Myocyte (in vitro differentiated cells): ENCODE results near the gene SYK. TPM values are rescaled to one million over a fixed set of nuclear protein-coding genes. Genes with fewer than 3 reads are reported as not detected.
"Not testable (repeated sequence)": the region's sequence is repeated elsewhere in the genome, so short reads cannot be mapped to it uniquely, and the experiment has no call there.

ENCODE experiments used
- DNase-seq: peaks from one replicate; pipeline ENCODE4 v3.0.0-alpha.2; 2012; ENCODE audit warnings: low read depth
- total RNA-seq: library from RNA; depleted of rRNA; stranded (reverse); fragments of >200 nt; gene quantifications from 2 replicates; pipeline ENCODE4 v1.2.3, GENCODE V29; 2014

SYK gene
- total RNA-seq, 1 donor from 2014 or later: not detected

DNA sequence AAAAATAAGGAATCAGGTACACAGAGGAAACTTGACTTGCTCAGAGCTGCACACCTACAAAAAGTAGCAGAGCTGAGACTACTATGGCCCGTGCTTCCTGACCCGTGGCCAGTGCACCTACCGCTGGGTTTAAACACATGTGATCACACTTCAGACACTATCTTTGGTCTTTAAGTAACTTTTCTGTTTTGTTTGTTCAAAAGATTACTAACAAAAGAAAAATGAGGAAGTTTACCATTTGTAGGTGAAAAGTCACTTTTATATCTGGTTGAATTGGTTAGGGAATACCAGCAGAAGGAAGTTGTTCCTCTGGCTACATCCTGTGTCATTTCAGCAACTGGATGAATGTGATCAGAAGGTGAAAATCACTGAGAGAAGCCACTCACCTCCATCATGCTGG lies 6.5 kb upstream of the SYK start:
- DNase-seq: no peak

GRCh38 chr9:90795871-90796317 lies 5.7 kb upstream of the SYK start:
- DNase-seq: no peak

DNA sequence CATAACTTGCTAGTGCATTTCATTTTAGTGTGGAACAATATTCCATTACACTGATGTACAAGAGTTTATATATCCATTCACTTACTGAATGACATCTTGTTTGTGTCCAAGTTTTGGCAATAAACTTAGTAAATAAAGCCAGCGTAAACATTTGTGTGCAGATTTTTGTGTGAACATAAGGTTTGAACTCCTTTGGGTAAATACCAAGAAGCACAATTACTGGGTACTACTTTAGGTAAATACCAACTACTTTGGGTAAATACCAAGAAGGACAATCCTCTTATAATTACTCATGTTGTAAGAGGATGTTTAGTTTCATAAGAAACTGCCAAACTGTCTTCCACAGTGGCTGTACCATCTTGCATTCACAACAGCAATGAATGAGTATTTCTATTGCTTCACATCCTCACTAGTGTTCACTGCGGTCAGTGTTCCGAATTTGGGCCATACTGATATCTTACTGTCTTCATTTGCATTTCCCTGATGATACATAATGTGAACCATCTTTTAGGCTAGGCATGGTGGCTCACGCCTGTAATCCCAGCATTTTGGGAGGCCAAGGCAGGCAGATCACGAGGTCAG lies 2.3 kb upstream of the SYK start:
- DNase-seq: no peak

DNA sequence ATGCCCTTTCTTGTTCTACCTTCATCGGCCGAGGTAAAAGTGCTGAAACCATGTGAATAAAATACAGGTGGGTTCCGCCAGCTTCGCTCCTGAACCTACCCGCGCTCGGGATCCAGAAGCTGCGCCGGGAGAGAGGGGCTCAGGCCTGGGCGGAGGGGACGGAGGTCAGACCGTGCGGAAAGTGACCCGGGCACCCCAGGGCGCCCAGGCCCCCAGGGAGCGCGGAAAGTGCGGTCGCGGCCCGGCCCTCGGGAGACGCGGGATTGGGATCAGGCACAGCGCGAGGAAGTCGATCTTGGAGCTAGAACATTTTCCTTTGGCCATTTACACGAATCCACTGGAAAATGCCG lies 329 bp downstream of the SYK start:
- DNase-seq: no peak

DNA sequence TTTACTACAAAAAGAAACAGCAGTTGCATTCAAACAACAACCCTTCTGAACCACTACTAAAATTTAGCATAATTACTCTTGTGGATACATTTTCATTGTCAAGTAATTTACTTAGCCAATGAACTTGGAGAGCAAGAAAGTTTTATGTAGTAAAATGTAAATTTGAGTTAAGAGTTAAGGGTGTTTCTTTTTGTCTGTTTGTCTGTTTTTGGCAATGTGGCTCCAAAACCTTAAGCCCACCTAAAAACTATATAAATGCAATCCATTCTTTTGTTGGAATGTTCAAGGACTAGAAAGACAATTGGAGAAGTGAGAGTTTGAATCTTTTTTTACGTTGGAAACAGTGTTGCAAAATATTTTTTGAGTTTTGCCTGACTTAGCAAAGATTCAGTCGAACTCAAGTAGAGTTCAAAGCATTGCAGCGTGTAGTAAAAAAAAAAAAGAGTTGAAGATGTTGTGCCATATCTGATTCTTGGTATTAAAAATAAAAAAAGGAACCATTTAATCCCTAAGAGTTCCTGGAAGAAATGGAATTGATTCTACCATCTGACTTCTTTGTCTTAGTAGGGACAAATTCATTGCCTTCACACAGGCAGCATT lies 867 bp downstream of the SYK start:
- no peak for DNase-seq

DNA sequence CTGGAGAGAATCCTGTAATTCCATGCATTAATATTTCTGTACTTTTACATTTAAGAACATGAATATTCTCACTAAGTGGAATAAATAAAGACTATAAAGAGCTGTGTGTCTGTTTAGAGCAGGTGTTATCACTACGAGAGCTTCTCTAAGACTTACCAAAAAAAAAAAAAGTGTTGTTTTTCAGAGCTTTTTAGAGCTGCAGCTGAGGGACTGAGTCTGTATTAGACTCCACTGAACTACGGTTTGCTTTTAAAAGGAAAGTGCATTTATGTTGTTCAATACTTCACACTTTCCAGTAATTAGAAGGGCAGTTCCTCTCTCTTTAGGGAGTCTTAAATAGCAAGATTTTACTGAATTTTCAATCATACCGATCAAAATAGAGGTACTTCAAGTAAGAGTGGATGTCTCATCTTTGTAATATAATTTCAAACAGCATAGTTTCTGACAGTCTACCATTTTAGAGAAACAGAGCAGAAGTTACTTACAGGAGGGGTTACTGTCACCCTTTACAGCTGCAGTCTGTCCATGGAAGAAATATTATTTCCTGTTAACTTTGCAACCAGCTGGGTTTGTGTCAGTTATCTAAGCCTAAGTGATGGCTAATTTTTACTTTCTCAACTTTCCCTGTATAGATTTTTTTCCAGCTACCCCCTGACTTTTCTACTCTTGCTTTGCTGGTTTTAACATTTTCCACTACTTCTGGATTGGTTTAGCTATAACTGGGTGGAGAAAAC lies 2.4 kb downstream of the SYK start:
- no peak for DNase-seq

DNA sequence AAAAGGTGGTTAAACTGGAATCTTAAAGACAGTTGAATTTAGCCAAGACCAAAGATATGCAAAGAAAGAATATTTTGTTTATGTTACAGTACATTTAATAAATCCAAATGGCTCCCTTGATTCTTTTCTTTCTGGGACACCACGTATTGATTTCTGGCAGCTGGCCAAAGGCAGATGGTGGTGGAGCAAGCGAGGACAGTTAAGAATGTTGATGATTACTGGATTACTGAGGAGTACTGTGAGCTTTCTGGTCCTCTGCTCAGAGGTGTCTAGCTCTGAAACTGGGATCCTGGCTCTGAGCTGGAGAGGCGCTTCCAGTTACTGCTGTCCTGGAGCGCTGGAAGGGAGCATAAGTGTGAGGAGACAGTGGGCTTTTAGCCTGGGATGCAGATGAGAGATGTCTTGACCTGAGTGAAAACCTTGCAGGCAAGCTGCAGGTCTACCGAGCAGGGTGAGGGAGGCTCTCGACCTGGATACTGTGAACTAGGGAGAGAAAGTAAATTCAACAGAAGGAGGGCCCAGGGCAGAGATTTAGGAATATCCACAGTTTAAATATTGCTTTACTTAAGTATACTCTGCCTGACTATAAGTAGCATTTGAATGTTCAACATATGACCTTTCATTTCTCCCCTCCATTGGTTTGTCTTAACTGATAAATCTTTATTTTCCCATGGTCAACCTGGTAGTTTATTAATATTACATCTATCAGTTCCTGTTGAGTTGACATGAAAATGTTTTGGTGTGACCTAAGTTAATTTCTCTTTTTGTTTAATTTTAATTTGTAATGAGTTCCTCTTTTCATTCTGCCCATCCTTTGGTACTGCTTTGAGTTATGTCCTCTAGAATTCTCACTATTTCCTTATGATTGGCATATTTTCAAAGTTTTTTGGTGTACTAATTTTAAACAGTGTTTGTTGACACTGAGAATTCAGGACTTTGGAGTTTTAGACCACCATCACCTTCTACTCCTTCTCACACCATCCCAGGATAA lies 3.7 kb downstream of the SYK start:
- DNase-seq: no peak

DNA sequence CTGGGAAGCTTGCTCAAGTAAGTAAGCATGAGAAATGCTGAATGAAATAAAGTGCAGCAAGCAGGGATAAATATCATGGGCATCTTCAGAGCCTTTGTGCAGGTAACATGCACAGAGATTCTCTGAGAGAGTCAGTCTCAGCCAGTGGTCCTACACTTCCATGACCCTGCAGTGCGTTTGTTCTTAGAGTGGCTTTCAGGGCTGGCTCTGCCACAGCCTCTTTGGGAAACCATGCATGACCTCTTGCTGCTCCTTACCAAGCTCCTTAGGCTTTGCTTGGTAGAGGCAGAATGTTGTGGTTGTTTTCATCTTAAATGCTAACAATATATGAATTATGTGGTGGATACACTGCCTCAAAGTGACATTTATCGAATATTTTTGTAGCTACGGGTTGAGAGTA lies 5.4 kb downstream of the SYK start:
- no peak for DNase-seq

- no peak for DNase-seq
These were observed 6.8 kb downstream of the SYK start for GRCh38 chr9:90808398-90808797.

DNA sequence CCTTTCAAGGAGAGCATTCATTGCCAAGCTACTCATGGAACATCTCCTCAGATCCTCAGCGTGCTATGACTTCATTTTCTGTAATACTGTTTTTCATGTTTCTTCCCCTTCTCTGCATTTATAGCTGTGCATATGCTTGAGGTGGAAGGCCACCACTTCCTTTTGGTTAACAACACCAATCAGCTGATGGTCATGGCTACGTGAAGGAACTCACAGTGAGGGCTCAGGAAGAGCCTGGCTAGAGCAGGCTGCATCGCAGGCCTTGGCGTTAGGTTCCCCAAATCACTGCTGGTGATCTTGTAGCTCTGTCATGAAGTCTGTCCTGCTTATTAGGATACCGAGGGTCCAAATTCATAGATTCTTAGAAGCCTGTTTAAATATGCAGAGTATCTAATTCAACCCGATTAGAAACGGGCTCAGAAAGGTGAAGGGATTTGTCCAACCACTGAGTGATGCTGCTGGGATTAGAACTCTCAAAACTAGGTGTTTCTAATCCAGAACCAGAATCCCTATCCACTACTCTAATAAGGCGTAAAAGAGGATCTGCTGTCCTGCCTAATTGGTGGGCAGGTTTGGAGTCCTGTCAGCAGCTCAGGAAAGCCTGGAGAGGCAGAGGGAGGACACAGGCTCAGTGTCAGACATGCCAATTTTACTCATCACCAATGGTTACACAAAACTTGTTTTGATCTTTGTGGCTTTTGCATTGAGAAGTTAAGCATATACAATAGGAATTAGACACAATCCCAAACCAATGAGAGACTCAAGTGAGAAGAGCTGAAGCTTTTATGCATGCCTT lies 7.5 kb downstream of the SYK start:
- DNase-seq: no peak

- DNase-seq: no peak
These were observed 9.1 kb downstream of the SYK start for GRCh38 chr9:90810691-90811090.

- DNase-seq: no peak
These were observed 11.4 kb downstream of the SYK start for GRCh38 chr9:90813046-90813445.

DNA sequence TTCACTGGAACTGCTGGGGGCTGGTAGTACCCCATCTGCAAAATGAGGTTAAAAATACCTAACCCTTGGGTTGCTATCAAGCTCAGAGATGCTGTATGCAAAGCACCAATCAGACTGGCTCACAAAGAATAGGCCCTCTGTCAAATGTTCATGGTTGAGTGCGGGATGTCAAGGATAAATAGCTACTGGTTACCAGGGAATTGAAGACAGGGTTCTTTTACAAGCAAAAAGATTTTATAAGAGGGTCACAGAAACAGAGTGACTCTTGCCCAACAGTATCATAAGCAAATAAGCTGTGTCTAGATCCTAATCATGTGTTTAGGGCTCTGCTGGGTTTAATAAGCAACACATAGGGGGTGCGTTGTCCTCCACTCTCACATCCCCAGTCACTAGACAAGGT lies 11.9 kb downstream of the SYK start:
- DNase-seq: no peak

DNA sequence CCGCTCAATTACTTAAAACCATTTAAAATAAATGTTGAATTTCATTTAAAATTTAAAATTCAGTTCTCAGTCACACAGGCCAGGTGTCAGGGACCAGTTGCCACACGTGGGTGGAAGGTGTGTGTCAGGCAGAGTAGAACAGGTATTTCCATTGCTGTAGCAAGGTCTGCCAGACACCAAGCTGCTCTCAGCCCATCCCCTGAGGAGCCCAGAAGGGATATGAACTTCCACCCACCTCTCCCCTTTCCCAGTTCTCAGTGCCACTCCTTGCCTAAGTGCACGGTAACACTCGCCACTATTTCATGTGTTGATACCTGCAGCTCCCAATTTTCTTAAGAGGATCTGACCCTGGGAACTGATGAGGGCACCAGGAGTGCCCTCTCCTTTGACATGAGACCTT lies 12.7 kb downstream of the SYK start:
- no peak for DNase-seq

DNA sequence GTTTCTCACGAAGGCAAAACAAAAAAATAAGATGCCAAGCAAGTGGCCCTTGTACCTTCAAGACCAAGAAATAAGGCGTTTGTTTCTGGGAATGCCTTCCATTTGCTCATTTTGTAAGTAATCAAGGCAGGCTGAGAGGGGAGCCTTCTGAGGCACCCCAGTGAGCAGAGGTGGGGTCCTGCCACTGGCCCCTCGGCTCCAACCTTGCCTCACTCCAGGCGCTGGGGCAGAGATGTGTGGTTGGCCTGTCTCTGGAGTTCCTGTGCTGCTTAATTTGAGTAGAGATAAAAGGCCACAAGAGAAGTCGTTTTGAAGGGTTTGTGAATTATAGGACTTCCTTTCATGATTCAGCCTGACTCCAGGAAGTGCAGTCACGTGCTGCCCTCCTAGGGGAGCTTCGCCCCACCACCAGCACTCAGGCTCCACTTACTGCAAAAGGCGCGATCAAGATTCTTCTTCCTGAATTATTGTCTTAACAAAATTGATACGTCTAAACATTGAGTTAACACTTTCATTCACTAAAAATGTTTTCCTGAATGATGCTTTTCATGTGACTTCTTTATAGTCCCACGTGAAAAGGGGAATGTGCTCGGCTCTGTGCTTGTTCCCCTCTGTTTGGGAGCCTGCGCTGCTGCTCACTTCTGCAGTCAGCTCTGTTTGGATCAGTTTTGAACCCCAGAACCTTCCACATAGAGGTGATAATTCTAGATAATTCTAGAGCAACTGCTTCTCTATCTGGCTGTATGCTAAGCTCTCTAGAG lies 13.7 kb downstream of the SYK start:
- DNase-seq: no peak

DNA sequence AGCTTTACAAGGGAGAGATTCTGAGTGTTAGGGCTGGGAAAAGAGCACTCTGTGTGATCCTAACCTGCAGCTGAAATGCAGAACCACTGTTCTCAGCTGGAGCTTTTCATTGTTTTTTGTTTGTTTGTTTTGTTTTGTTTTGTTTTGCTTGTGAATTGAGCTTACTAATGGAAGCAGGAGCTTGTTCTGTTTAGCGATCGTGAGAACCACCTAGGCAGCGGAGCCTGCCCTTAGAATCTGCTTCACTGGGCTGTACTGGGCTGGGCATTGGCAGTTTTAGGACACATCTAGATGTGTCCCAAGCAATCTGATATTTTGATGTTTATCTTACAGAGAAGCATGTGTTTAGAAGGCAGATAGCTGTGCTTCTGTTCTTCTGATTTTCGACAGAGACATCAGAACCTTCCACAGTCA lies 14.3 kb downstream of the SYK start:
- no peak for DNase-seq

DNA sequence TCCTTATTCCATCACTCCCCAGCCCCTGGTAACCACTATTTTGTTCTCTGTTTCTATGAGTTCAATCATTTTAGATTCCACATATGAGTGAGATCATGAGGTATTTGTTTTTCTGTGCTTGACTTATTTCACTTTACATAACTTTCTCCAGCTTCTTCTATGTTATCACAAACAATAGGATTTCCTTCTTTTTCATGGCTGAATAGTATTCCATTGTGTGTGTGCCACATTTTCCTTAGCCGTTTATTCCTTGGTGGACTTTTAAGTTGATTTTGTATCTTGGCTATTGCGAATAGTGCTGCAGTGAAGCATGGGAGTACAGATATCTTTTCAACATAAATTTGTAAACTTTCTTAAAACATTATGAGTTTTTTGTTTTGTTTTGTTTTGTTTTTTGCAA lies 15.1 kb downstream of the SYK start:
- no peak for DNase-seq

GRCh38 chr9:90818279-90818678 lies 16.7 kb downstream of the SYK start:
- DNase-seq: no peak

GRCh38 chr9:90820406-90820805 lies 18.8 kb downstream of the SYK start:
- not testable (repeated sequence) for DNase-seq

DNA sequence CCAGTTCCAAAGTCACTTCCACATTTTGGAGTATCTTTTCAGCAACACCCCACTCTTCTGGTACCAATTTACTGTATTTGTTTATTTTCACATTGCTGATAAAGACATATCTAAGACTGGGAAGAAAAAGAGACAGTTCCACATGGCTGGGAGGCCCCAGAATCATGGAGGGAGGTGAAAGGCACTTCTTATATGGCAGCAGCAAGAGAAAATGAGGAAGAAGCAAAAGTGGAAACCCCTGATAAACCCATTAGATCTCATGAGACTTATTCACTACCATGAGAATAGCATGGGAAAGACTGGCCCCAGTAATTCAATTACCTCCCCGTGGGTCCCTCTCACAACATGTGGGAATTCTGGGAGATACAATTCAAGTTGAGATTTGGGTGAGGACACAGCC lies 19.6 kb downstream of the SYK start:
- DNase-seq: not testable (repeated sequence)
